OCI-LY7 (cell line): ENCODE data around the gene EML5.

Experiments
- CTCF ChIP-seq: fragments of 200-600 bp; sonication (generic); conservative IDR thresholded peaks from 2 replicates; pipeline ENCODE4 v1.5.1; 2014; ENCODE audit warnings: mild to moderate bottlenecking, antibody characterized with exemption, low read length, moderate library complexity, mixed read lengths
- EZH2phosphoT487 ChIP-seq: fragments of 200-600 bp; sonication (generic); IDR thresholded peaks from 2 replicates; pipeline ENCODE4 v1.6.1; 2018; ENCODE audit warnings: low read depth, borderline replicate concordance, mild to moderate bottlenecking, mixed run types, antibody characterized with exemption, low read length, moderate library complexity, mixed read lengths

DNA sequence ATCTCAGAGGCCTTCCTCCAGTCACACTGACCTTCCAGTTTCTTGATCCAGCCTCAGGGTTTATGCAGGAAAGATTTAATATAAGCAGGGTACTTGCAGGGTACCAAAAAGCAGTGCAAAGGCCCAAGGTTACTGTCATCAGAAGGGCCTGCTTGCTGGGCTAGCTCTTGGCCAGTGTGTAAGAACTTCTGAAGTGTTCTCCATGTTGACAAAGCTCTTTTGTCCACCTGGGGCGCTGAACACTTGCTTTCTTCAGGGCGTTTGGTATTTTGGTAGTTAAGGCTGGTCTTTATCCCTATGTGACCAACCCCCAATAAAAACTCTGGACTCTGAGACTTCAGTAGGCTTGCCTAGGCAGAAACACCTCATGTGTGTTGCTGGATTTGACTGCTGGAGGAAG is 160.2 kb downstream of the EML5 start:
- TF ChIP-seq CTCF: no peak
- TF ChIP-seq EZH2phosphoT487: no peak
